Measurements from ENCODE around the gene SUPT3H. TPM values are rescaled to one million over a fixed set of nuclear protein-coding genes. Genes with fewer than 3 reads are reported as not detected.

The SUPT3H gene
- total and polyA plus RNA-seq, 2 of the 8 experiments (the other 6 are each of a cell fraction or from before 2014, with no cell fraction given): 18.8 to 23.0 TPM

GRCh38 chr6:45265246-45265645 is 112.5 kb downstream of the SUPT3H start:
- Histone ChIP-seq H3K4me2 (ENCODE audit: insufficient read depth in 1 of 2, low read depth in 2 of 2, low read length in 2 of 2) (no peak overlapping the region), H3K79me2 (ENCODE audit: control insufficient read depth in 1 of 2, insufficient read depth in 2 of 2, low read length in 2 of 2) (peaks cover 0 to 3% of the 10 kb centered on the region in 2 experiments; a peak in 1 of 4 replicates), H4K20me1 (replicated peaks in 1 of 2; ENCODE audit: control insufficient read depth in 1 of 2, insufficient read depth in 2 of 2, low read length in 2 of 2) (no peaks in the 10 kb centered on the region), H2BK20ac (ENCODE audit: low read length) (no peak overlapping the region), H2AK5ac (ENCODE audit: low read depth, low read length) (no peak overlapping the region), H3K14ac (ENCODE audit: insufficient read length) (no peak overlapping the region), H3K79me1 (ENCODE audit: low read depth, low read length) (no peaks in the 10 kb centered on the region), H2BK15ac (ENCODE audit: low read length) (no peak overlapping the region), H4K8ac (ENCODE audit: extremely low read depth, insufficient read depth, low read length) (no peak overlapping the region), H3K36me3 (ENCODE audit: control insufficient read depth in 2 of 4, insufficient read depth in 4 of 4, low read length in 3 of 4) (no peaks in the 10 kb centered on the region; a peak in 1 of 8 replicates), H4K5ac (ENCODE audit: insufficient read length, low read depth, low read length) (no peak overlapping the region), H3K27ac (ENCODE audit: low read depth, low read length) (no peak overlapping the region), H3K9ac (replicated peaks in 1 of 4; ENCODE audit: extremely low read depth in 1 of 4, low read depth in 3 of 4, low read length in 3 of 4) (no peak overlapping the region), H2BK12ac (ENCODE audit: low read depth, low read length) (no peak overlapping the region), H4K91ac (replicated peaks; ENCODE audit: insufficient read length, low read length) (no peak overlapping the region), H3K23ac (ENCODE audit: insufficient read length) (no peak overlapping the region), H3K23me2 (ENCODE audit: low read depth, low read length) (no peaks in the 10 kb centered on the region), H3K18ac (ENCODE audit: extremely low read depth, low read length) (no peak overlapping the region), H2BK120ac (replicated peaks; ENCODE audit: low read depth, low read length) (no peak overlapping the region), H3K27me3 (replicated peaks in 1 of 4; ENCODE audit: control insufficient read depth in 3 of 4, extremely low read depth in 1 of 4, insufficient read depth in 3 of 4, low read length in 3 of 4) (no peaks in the 10 kb centered on the region), H3K4ac (replicated peaks; ENCODE audit: insufficient read length, low read depth, low read length) (no peak overlapping the region), H3K56ac (replicated peaks; ENCODE audit: insufficient read length, low read depth, low read length) (no peak overlapping the region), H3K4me3 (ENCODE audit: extremely low read depth in 1 of 4, insufficient read depth in 2 of 4, low read depth in 3 of 4, low read length in 4 of 4) (no peak overlapping the region), H3K9me3 (ENCODE audit: insufficient read depth in 2 of 2, low read depth in 1 of 2, low read length in 1 of 2) (no peaks in the 10 kb centered on the region), H2AFZ (ENCODE audit: low read length) (no peak overlapping the region), H3K4me1 (replicated peaks in 1 of 4; ENCODE audit: control insufficient read depth in 3 of 4, insufficient read depth in 4 of 4, low read length in 3 of 4) (no peaks in the 10 kb centered on the region), H2BK5ac (ENCODE audit: low read depth, low read length) (no peak overlapping the region)
- FAIRE-seq: no peak
- DNase-seq (ENCODE audit: low read depth in 1 of 2, low spot score in 2 of 2): no peak
- CTCF ChIA-PET (ENCODE audit: partially characterized antibody): no interaction called here
- POLR2A ChIA-PET (ENCODE audit: partially characterized antibody): no interaction called here
- WGBS, 2 experiments (ENCODE audit: extremely low coverage in 1 of 2, insufficient coverage in 1 of 2, insufficient read length in 1 of 2, insufficient replicate concordance in 2 of 2, low coverage in 1 of 2, low lambda C conversion rate in 2 of 2, missing lambda C conversion rate in 1 of 2): 83% methylated on average over 2 of the region's 2 CpGs; no CpG with 5 or more reads in 1 of the 2 experiments
- no peak for TF ChIP-seq POLR2A (IDR thresholded peaks at IDR 0.05; ENCODE audit: control extremely low read depth in 1 of 2, low read depth in 2 of 2, low read length in 2 of 2)
- TF ChIP-seq CTCF (IDR thresholded peaks at IDR 0.05; ENCODE audit: control extremely low read depth in 1 of 3, insufficient read depth in 1 of 3, low read depth in 1 of 3, low read length in 3 of 3): no peak
- no peak for TF ChIP-seq TAF7 (optimal IDR thresholded peaks at IDR 0.05; ENCODE audit: borderline replicate concordance, low read depth, low read length)
- TF ChIP-seq, protein P1, sequence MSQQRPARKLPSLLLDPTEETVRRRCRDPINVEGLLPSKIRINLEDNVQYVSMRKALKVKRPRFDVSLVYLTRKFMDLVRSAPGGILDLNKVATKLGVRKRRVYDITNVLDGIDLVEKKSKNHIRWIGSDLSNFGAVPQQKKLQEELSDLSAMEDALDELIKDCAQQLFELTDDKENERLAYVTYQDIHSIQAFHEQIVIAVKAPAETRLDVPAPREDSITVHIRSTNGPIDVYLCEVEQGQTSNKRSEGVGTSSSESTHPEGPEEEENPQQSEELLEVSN (IDR thresholded peaks at IDR 0.05): no peak
